HG03342 (cell line): ENCODE results near the gene POMP.
A peak's percentile ranks its signal among the peaks of the same experiment; 100 is the strongest.

Source experiments
- ATAC-seq: cut with Tn5 transposase; IDR thresholded peaks from one replicate; pipeline ENCODE4 v1.9.1; 2021; ENCODE audit warnings: mild to moderate bottlenecking, moderate library complexity; ENCODE audit not compliant: unreplicated experiment

Gene POMP

GRCh38 chr13:28658796-28659620 lies at the start of gene POMP:
TSS of gene POMP (plus strand) at chr13:28659130. CDS start at chr13:28659185, 55 bp downstream.
- ATAC-seq, result peak; percentile 88

GRCh38 chr13:28609381-28609780 lies 49.5 kb upstream of the POMP start:
- no peak for ATAC-seq

GRCh38 chr13:28609926-28610325 lies 49.0 kb upstream of the POMP start:
- ATAC-seq, result no peak

- no peak for ATAC-seq
These were observed 47.9 kb upstream of the POMP start for GRCh38 chr13:28610996-28611395.

GRCh38 chr13:28611654-28612131 lies 47.2 kb upstream of the POMP start:
- ATAC-seq, result no peak

- no peak for ATAC-seq
These were observed 45.4 kb upstream of the POMP start for GRCh38 chr13:28613562-28613961.

- no peak for ATAC-seq
These were observed 42.9 kb upstream of the POMP start for GRCh38 chr13:28615916-28616446.

- ATAC-seq, result no peak
These were observed 40.5 kb upstream of the POMP start for GRCh38 chr13:28618230-28618994.

- ATAC-seq, result no peak
These were observed 38.7 kb upstream of the POMP start for GRCh38 chr13:28620011-28620830.

- ATAC-seq, result no peak
These were observed 37.5 kb upstream of the POMP start for GRCh38 chr13:28621449-28621848.

GRCh38 chr13:28622286-28622685 lies 36.6 kb upstream of the POMP start:
- no peak for ATAC-seq

- no peak for ATAC-seq
These were observed 34.9 kb upstream of the POMP start for GRCh38 chr13:28623782-28624706.

- no peak for ATAC-seq
These were observed 34.1 kb upstream of the POMP start for GRCh38 chr13:28624707-28625432.

- ATAC-seq, result no peak
These were observed 32.7 kb upstream of the POMP start for GRCh38 chr13:28626266-28626665.

- ATAC-seq, result no peak
These were observed 30.7 kb upstream of the POMP start for GRCh38 chr13:28628241-28628640.

- ATAC-seq, result no peak
These were observed 28.1 kb upstream of the POMP start for GRCh38 chr13:28630869-28631268.

- ATAC-seq, result no peak
These were observed 27.1 kb upstream of the POMP start for GRCh38 chr13:28631801-28632200.

- no peak for ATAC-seq
These were observed 22.9 kb upstream of the POMP start for GRCh38 chr13:28636069-28636468.

- ATAC-seq, result peak; percentile 35
These were observed 22.1 kb upstream of the POMP start for GRCh38 chr13:28636677-28637317.
